H1 (cell line): Measurements from ENCODE around the gene NOL4L.
"Not testable (repeated sequence)": the region's sequence is repeated elsewhere in the genome, so short reads cannot be mapped to it uniquely, and the experiment has no call there.

ENCODE experiments used
- EGR1 ChIP-seq: IDR thresholded peaks from 2 replicates; pipeline ENCODE4 v1.6.1; 2011; ENCODE audit warnings: low read depth, low read length, borderline replicate concordance
- NRF1 ChIP-seq: IDR thresholded peaks from 2 replicates; pipeline ENCODE4 v1.6.1; 2011; ENCODE audit warnings: mild to moderate bottlenecking, low read depth, low read length, improper control_type of control experiment
- RAD21 ChIP-seq, 2 experiments: IDR thresholded peaks in 1 of 2; conservative IDR thresholded peaks in 1 of 2; 2 replicates each; pipeline ENCODE4 v1.6.1; 2011; ENCODE audit warnings: low read depth in 2 of 2, low read length in 2 of 2, improper control_type of control experiment in 1 of 2, inconsistent platforms in 1 of 2, mild to moderate bottlenecking in 1 of 2, moderate library complexity in 1 of 2
- SUZ12 ChIP-seq: fragments of 200-600 bp; sonication (generic); IDR thresholded peaks from 2 replicates; pipeline ENCODE4 v1.6.1; 2012; ENCODE audit warnings: mild to moderate bottlenecking, inconsistent platforms, low read length, moderate library complexity, mixed read lengths
- TF ChIP-seq, protein P1 (sequence below): IDR thresholded peaks from 2 replicates; pipeline ENCODE4 v1.6.1; 2012; ENCODE audit warnings: inconsistent platforms
- TF ChIP-seq, protein P2 (sequence below), 3 experiments: IDR thresholded peaks; 1 replicate in 2 of 3; 2 replicates in 1 of 3; pipeline versions ENCODE4 v1.5.1 to v1.6.1; 2011; ENCODE audit warnings: low read length in 3 of 3, mild to moderate bottlenecking in 3 of 3, inconsistent platforms in 2 of 3, low read depth in 1 of 3, moderate library complexity in 1 of 3; ENCODE audit not compliant: insufficient read depth in 1 of 3; ENCODE audit errors: control extremely low read depth in 1 of 3

DNA sequence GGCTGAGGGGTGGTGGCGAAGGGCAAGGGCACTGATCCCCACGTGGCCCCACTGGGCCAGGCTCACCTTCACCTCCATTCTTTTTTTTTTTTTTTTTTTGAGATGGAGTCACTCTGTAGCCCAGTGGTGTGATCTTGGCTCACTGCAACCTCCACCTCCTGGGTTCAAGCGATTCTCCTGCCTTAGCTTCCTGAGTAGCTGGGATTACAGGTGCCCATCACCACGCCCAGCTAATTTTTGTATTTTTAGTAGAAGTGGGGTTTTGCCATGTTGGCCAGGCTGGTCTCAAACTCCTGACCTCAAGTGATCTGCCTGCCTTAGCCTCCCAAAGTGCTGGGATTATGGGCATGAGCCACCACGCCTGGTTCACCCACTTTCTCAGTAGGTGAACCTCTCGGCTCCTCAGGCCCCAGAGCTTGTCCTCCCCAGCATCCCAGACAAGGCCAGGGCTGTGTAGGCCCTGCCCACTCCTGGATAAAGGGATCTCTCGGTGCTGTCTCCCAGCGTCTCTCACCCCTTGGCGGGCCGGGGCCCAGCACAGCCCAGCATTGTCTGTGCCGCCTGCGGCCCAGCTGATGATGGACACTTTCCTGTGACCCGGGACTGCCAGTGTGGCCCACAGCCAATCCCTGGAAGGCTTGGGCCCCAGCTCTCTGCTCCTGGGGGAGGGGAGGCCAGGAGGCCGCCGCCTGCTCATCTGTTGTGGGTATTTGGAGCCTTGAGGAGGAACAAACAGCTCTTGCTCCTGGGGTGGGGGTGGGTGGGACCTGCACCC, 119.0 kb downstream of the NOL4L start:
- not testable (repeated sequence) for TF ChIP-seq RAD21 (IDR thresholded peaks at IDR 0.05 in 1 of 2, conservative IDR thresholded peaks at IDR 0.05 in 1 of 2; ENCODE audit: low read depth in 2 of 2, low read length in 2 of 2); NRF1; SUZ12; EGR1
- TF ChIP-seq, protein P1, sequence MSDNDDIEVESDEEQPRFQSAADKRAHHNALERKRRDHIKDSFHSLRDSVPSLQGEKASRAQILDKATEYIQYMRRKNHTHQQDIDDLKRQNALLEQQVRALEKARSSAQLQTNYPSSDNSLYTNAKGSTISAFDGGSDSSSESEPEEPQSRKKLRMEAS, result not testable (repeated sequence)
- TF ChIP-seq, protein P2, sequence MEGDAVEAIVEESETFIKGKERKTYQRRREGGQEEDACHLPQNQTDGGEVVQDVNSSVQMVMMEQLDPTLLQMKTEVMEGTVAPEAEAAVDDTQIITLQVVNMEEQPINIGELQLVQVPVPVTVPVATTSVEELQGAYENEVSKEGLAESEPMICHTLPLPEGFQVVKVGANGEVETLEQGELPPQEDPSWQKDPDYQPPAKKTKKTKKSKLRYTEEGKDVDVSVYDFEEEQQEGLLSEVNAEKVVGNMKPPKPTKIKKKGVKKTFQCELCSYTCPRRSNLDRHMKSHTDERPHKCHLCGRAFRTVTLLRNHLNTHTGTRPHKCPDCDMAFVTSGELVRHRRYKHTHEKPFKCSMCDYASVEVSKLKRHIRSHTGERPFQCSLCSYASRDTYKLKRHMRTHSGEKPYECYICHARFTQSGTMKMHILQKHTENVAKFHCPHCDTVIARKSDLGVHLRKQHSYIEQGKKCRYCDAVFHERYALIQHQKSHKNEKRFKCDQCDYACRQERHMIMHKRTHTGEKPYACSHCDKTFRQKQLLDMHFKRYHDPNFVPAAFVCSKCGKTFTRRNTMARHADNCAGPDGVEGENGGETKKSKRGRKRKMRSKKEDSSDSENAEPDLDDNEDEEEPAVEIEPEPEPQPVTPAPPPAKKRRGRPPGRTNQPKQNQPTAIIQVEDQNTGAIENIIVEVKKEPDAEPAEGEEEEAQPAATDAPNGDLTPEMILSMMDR (IDR thresholded peaks at IDR 0.05; ENCODE audit: control extremely low read depth in 1 of 3, insufficient read depth in 1 of 3, low read depth in 1 of 3, low read length in 3 of 3), result not testable (repeated sequence)
